SIG-M5 treated with dmso at 0.1 percent for 504 hours (cell line): ENCODE results near the gene OSTF1.
A peak's percentile ranks its signal among the peaks of the same experiment; 100 is the strongest.

Experiments used
- DNase-seq: peaks from one replicate; lab custom pipeline; 2025; ENCODE audit not compliant: unreplicated experiment; lab: John Stamatoyannopoulos, UW

The OSTF1 gene

GRCh38 chr9:75084081-75084672, 4.1 kb upstream of the OSTF1 start:
- no peak for DNase-seq

DNA sequence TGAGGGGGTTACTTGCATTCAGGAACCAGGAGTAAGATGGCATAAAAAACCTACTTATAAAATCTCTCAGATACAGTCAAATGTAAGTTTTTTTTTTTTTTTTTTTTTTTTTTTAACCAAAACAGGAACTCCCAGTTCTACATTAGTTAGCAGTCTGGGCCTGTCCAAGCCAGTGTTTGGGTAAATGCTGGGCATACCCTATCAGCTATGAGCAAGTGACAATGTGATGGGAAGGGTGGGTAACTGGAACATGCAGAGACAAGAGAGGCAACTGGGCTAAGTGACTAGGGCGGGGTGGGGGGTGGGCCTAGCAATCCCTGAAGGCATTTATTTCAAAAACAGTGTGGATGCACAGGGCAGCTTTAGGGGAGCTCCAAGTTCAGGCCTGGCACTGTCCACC, 2.7 kb upstream of the OSTF1 start:
- no peak for DNase-seq

DNA sequence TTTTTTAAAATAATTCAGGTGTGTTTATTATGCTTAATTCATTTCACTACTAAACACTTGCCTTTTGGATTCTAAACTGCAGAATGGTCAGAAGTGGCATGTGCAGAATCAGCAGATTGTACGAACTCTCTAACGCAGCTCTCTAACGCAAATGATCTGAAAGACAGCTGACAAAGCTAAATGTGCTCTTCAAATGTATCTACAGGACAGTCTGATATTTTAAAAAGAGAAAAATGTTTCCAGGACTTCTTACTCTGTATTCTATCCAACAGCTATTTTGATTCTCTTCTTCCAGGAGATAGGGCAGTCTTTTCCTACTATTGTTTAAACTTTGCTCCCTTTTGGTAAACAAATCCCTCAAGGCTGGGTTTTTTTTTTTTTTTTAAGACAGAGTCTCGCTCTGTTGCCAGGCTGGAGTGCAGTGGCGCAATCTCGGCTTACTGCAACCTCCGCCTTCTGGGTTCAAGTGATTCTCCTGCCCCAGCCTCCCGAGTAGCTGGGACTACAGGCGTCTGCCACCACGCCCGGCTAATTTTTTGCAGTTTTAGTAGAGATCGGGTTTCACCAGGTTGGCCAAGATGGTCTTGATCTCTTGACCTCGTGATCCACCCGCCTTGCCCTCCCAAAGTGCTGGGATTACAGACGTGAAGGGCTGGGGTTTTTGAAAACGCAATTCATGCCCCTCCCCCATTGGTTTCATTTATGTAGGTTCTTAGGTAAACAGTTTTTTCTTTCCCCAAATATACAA, 1.6 kb upstream of the OSTF1 start:
- no peak for DNase-seq

- DNase-seq: peak; percentile 8
Observed at GRCh38 chr9:75087289-75087823, 958 bp upstream of the OSTF1 start.

DNA sequence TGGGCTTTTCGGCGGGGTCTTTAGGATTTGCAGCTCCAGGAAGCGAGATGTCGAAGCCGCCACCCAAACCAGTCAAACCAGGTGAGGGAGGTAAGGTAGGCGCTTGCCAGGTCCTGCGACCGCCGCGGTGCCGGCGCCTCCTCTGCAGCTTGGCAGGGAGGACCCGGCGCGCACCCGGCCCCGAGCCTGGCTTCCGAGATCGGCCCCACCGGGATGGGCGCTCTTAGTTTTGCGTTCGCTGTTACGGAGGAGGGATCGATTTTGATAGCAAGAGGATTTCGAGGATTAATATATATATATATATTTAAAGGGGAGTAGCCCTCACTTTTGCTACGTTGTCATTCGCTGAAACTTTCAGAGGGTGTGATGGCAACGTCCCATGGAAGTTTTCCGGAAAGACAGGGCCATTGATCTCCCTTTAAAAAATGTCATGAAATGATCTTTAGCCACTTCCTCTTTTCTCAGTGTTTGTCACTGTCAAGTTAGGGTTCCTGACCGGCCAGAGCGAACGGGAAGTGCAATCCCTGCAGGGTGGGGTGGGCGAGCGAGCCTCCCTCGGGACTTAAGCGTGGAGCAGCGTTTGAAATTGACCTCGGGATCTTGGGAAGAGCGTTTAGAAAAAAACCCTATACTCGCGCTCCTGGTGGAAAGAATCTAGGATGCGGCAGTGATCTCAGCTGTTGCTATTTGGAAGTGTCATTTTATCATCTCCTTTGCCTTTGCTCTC, 495 bp downstream of the OSTF1 start:
- peak; percentile 69 for DNase-seq

DNA sequence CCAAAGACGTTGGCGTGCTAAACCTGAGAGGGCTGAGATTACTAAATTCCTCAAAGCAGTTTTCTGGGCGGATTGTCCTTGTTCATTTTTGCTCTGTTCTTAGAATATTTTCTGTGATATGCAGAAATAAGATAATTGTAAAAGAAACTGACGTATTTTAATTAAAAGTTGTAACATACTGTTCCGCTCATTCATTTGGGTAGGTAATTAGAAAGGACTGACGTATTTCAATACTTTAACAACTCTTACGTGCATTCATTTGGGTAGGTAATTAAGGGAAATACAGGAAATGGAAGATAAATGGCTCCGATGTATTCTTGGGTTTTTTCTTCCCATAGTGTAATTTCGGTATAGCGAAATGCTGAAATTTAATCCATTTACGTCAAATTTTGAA, 1.1 kb downstream of the OSTF1 start:
- DNase-seq: no peak

GRCh38 chr9:75090579-75090978, 2.3 kb downstream of the OSTF1 start:
- no peak for DNase-seq

DNA sequence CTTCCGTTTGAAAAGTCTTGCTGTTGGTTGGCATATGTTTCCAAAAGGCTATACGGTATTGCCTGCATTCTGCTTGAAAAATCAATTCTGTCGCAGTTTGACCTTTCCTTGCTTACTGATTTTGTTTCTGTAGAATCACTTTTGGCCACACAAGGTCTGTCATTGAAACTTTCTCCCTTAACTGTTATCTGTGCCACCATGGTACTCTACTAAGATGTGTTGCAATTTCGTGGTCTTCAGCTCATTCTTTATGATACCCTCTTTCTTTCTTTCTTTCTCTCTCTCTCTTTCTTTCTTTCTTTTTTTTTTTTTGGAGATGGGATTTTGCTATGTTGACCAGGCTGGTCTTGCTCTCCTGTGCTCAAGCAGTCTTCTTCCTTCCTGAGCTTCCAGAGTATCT, 4.5 kb downstream of the OSTF1 start:
- DNase-seq: no peak

GRCh38 chr9:75096796-75097195, 8.5 kb downstream of the OSTF1 start:
- DNase-seq: no peak

DNA sequence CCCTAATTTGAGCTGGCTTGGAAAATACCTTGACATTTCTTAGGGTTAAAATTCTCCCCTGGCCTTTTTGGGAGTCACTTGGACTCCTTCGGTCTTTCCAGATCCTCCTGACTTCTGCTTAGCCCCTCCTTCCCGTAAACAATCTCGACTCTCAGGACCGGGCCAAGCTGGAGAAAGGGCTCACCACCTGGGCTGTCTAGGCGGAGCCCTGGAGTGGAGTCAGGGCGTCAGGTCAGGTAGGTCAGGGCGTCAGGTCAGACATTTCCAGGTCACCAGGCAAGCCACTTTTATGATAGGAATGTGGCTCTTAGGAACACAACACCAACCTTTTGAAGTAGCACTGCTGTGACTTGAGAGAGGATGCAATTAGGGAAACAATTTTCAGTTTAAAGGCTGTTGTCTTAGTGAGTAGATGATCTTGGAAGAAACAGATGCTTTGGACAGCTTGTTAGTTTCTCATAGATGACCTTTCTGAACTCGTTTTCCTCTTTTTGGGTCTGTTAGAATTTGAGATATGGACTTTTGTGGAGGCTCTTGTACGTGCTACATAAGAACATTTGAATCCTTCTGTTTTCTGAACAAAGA, 12.8 kb downstream of the OSTF1 start:
- no peak for DNase-seq

- DNase-seq: no peak
Observed at GRCh38 chr9:75102177-75102790, 14.0 kb downstream of the OSTF1 start.

DNA sequence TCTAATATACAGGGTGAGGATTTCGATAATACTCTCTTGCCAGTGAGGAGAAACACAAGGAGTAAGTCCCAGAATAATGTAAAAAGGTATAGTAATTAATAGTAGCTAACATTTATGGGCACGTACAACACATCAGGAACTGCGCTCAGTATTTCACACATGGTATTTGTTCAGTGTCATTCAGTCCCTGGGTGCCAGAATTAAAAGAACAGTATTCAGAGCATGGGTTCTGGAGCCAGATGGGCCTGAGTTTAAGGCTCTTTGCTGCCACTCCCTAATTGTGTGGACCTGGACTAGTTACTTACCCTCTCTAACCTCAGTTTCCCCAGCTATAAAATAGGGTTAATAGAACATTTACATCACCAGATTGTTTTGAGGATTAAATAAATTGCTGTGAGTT, 16.3 kb downstream of the OSTF1 start:
- DNase-seq: no peak

GRCh38 chr9:75105019-75105540, 16.8 kb downstream of the OSTF1 start:
- no peak for DNase-seq

GRCh38 chr9:75105841-75106240, 17.5 kb downstream of the OSTF1 start:
- DNase-seq: no peak

DNA sequence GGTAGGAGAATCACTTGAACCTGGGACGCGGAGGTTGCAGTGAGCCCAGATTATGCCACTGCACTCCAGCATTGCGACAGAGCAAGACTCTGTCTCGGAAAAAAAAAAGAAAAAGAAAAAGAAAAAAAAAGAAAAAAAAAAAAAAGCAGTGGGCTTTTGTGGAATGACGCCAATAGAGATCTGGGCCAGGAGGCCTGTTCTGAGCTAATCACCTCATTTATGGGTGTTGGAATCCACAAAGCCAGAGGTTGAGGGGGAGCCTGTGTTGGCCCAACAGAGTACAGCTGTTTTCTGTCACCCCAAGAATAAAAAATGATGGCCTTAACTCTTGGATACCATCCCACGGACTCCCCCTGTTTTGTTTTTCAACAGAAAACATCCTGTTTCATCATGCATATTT, 18.5 kb downstream of the OSTF1 start:
- DNase-seq: no peak

GRCh38 chr9:75108571-75108970, 20.3 kb downstream of the OSTF1 start:
- DNase-seq: no peak

DNA sequence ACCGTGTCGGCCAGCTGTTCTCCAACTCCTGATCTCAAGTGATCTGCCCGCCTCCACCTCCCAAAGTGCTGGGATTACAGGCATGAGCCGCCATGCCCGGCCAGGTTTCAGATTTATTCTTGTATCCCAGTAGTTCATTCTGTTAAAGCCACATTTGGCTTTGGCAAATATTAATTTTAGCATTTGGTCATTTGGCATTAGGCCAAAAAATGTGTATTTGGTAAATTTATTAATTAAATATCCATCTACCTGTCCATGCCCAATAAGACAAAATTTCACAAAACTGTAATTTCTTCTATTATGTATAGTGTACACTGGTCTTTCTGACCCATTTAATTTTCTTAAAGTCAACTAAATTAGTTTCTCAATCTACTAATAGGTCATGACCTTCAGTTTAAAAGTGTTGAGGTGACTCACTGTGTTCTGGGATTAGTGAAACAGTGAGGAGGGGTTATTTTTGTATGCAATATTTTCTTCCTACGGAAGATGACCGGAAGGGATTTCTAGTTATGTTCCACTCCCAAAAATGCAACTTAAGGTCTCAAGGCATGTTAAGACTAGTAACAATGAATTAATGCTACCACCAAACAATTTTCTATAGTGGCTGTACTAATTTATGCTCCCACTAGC, 21.0 kb downstream of the OSTF1 start:
- no peak for DNase-seq

- no peak for DNase-seq
Observed at GRCh38 chr9:75111019-75111622, 22.8 kb downstream of the OSTF1 start.

- DNase-seq: no peak
Observed at GRCh38 chr9:75112789-75113188, 24.5 kb downstream of the OSTF1 start.

- DNase-seq: no peak
Observed at GRCh38 chr9:75116306-75116705, 28.0 kb downstream of the OSTF1 start.
